Measurements from ENCODE around the gene AGAP6. TPM values are rescaled to one million over a fixed set of nuclear protein-coding genes. Genes with fewer than 3 reads are reported as not detected.
"Not testable (repeated sequence)": the region's sequence is repeated elsewhere in the genome, so short reads cannot be mapped to it uniquely, and the experiment has no call there.

Gene AGAP6
- 22.3 to 23.2 TPM (median 23.0 TPM) in 3 replicates for total RNA-seq

GRCh38 chr10:49988376-49988775 lies at the start of gene AGAP6:
Gene AGAP6 (plus strand): TSS chr10:49988406. CDS start chr10:49988716, 310 bp downstream.
- not testable (repeated sequence) for H3K27me3 Mint-ChIP-seq (ENCODE audit: low read depth); H3K9me3 Mint-ChIP-seq; H3K36me3 Mint-ChIP-seq; H3K27ac Mint-ChIP-seq; DNase-seq (ENCODE audit: low spot score in 2 of 2, unreplicated experiment in 2 of 2); H3K4me1 Mint-ChIP-seq; H3K4me3 Mint-ChIP-seq

GRCh38 chr10:49941447-49942338 lies 46.5 kb upstream of the AGAP6 start, which contains the start of the genes PARG and TIMM23B:
Gene PARG (minus strand): TSS chr10:49942027. CDS start chr10:49941725, 302 bp downstream.
Gene TIMM23B (plus strand): TSS chr10:49942053. CDS start chr10:49942195, 142 bp downstream.
- H3K9me3 Mint-ChIP-seq; H3K36me3 Mint-ChIP-seq; H3K27me3 Mint-ChIP-seq (ENCODE audit: low read depth): not testable (repeated sequence)
- peak within 1 kb of the TSS; percentile 98 for H3K27ac Mint-ChIP-seq
- DNase-seq (ENCODE audit: low spot score in 2 of 2, unreplicated experiment in 2 of 2) = peak; percentile 49 to 82
- peak within 1 kb of the TSS; percentile 99 for H3K4me3 Mint-ChIP-seq
- H3K4me1 Mint-ChIP-seq = peaks cover 28% of the 10 kb centered on the region

GRCh38 chr10:49942339-49942705 lies 45.9 kb upstream of the AGAP6 start:
- not testable (repeated sequence) for DNase-seq (ENCODE audit: low spot score in 2 of 2, unreplicated experiment in 2 of 2); H3K27me3 Mint-ChIP-seq (ENCODE audit: low read depth); H3K36me3 Mint-ChIP-seq; H3K9me3 Mint-ChIP-seq
- Mint-ChIP-seq H3K4me3 (peak overlapping the region; percentile 99), H3K27ac (peak overlapping the region; percentile 98), H3K4me1 (peaks cover 28% of the 10 kb centered on the region)

- Mint-ChIP-seq H3K4me1 (peaks cover 28% of the 10 kb centered on the region), H3K4me3 (peak overlapping the region; percentile 16), H3K36me3 (peaks cover 12% of the 10 kb centered on the region)
- H3K9me3 Mint-ChIP-seq; H3K27ac Mint-ChIP-seq; DNase-seq (ENCODE audit: low spot score in 2 of 2, unreplicated experiment in 2 of 2); H3K27me3 Mint-ChIP-seq (ENCODE audit: low read depth): not testable (repeated sequence)
These were observed 44.6 kb upstream of the AGAP6 start for GRCh38 chr10:49943607-49944006.

GRCh38 chr10:49948142-49948541 lies 40.1 kb upstream of the AGAP6 start:
- DNase-seq (ENCODE audit: low spot score in 2 of 2, unreplicated experiment in 2 of 2); H3K27ac Mint-ChIP-seq; H3K4me3 Mint-ChIP-seq; H3K9me3 Mint-ChIP-seq; H3K27me3 Mint-ChIP-seq (ENCODE audit: low read depth); H3K4me1 Mint-ChIP-seq: not testable (repeated sequence)
- peaks cover 15% of the 10 kb centered on the region for H3K36me3 Mint-ChIP-seq

GRCh38 chr10:49948737-49949136 lies 39.5 kb upstream of the AGAP6 start:
- H3K36me3 Mint-ChIP-seq = peaks cover 15% of the 10 kb centered on the region
- not testable (repeated sequence) for H3K4me3 Mint-ChIP-seq; H3K9me3 Mint-ChIP-seq; H3K27me3 Mint-ChIP-seq (ENCODE audit: low read depth); H3K4me1 Mint-ChIP-seq; DNase-seq (ENCODE audit: low spot score in 2 of 2, unreplicated experiment in 2 of 2); H3K27ac Mint-ChIP-seq

GRCh38 chr10:49952006-49952405 lies 36.2 kb upstream of the AGAP6 start:
- H3K4me1 Mint-ChIP-seq; H3K36me3 Mint-ChIP-seq; H3K4me3 Mint-ChIP-seq; H3K9me3 Mint-ChIP-seq; H3K27me3 Mint-ChIP-seq (ENCODE audit: low read depth); DNase-seq (ENCODE audit: low spot score in 2 of 2, unreplicated experiment in 2 of 2); H3K27ac Mint-ChIP-seq: not testable (repeated sequence)

GRCh38 chr10:49953122-49953521 lies 35.1 kb upstream of the AGAP6 start:
- H3K36me3 Mint-ChIP-seq; H3K27me3 Mint-ChIP-seq (ENCODE audit: low read depth); H3K27ac Mint-ChIP-seq; H3K4me3 Mint-ChIP-seq; H3K9me3 Mint-ChIP-seq; H3K4me1 Mint-ChIP-seq; DNase-seq (ENCODE audit: low spot score in 2 of 2, unreplicated experiment in 2 of 2): not testable (repeated sequence)

GRCh38 chr10:49970331-49970857 lies 17.8 kb upstream of the AGAP6 start:
- H3K27ac Mint-ChIP-seq; H3K4me1 Mint-ChIP-seq; DNase-seq (ENCODE audit: low spot score in 2 of 2, unreplicated experiment in 2 of 2); H3K27me3 Mint-ChIP-seq (ENCODE audit: low read depth); H3K9me3 Mint-ChIP-seq; H3K4me3 Mint-ChIP-seq: not testable (repeated sequence)
- H3K36me3 Mint-ChIP-seq = peaks cover 11% of the 10 kb centered on the region

GRCh38 chr10:49971466-49971865 lies 16.7 kb upstream of the AGAP6 start:
- H3K36me3 Mint-ChIP-seq; H3K9me3 Mint-ChIP-seq; H3K4me1 Mint-ChIP-seq; H3K27me3 Mint-ChIP-seq (ENCODE audit: low read depth); DNase-seq (ENCODE audit: low spot score in 2 of 2, unreplicated experiment in 2 of 2); H3K27ac Mint-ChIP-seq; H3K4me3 Mint-ChIP-seq: not testable (repeated sequence)

- not testable (repeated sequence) for H3K27ac Mint-ChIP-seq; H3K4me1 Mint-ChIP-seq; H3K4me3 Mint-ChIP-seq; DNase-seq (ENCODE audit: low spot score in 2 of 2, unreplicated experiment in 2 of 2); H3K36me3 Mint-ChIP-seq; H3K27me3 Mint-ChIP-seq (ENCODE audit: low read depth); H3K9me3 Mint-ChIP-seq
These were observed 16.1 kb upstream of the AGAP6 start for GRCh38 chr10:49972094-49972493.

GRCh38 chr10:49977756-49978155 lies 10.4 kb upstream of the AGAP6 start:
- not testable (repeated sequence) for H3K27me3 Mint-ChIP-seq (ENCODE audit: low read depth); H3K27ac Mint-ChIP-seq; H3K36me3 Mint-ChIP-seq; H3K9me3 Mint-ChIP-seq; H3K4me3 Mint-ChIP-seq; H3K4me1 Mint-ChIP-seq; DNase-seq (ENCODE audit: low spot score in 2 of 2, unreplicated experiment in 2 of 2)

- H3K27ac Mint-ChIP-seq; H3K4me3 Mint-ChIP-seq; DNase-seq (ENCODE audit: low spot score in 2 of 2, unreplicated experiment in 2 of 2); H3K4me1 Mint-ChIP-seq; H3K9me3 Mint-ChIP-seq; H3K36me3 Mint-ChIP-seq; H3K27me3 Mint-ChIP-seq (ENCODE audit: low read depth): not testable (repeated sequence)
These were observed 999 bp upstream of the AGAP6 start for GRCh38 chr10:49987207-49987606.

- H3K4me3 Mint-ChIP-seq; H3K27ac Mint-ChIP-seq; H3K9me3 Mint-ChIP-seq; H3K36me3 Mint-ChIP-seq; DNase-seq (ENCODE audit: low spot score in 2 of 2, unreplicated experiment in 2 of 2); H3K27me3 Mint-ChIP-seq (ENCODE audit: low read depth); H3K4me1 Mint-ChIP-seq: not testable (repeated sequence)
These were observed 7.1 kb downstream of the AGAP6 start for GRCh38 chr10:49995321-49995720.
